ENCODE data around the gene ACAP2. TPM values are rescaled to one million over a fixed set of nuclear protein-coding genes. Genes with fewer than 3 reads are reported as not detected.

Gene ACAP2
- total RNA-seq, 4 donors from 2014 or later, result 41.9 to 53.2 (median 48.0) TPM

GRCh38 chr3:195246581-195246995, 196.2 kb downstream of the ACAP2 start:
- Histone ChIP-seq H3K4me1 (peaks cover 3% of the 10 kb centered on the region), H3K36me3 (no peaks in the 10 kb centered on the region), H3K9me3 (no peaks in the 10 kb centered on the region), H3K27ac (no peak overlapping the region), H3K4me3 (no peak overlapping the region), H3K27me3 (no peaks in the 10 kb centered on the region)
- WGBS, result 92% methylated on average over 8 of the region's 9 CpGs
- DNase-seq (ENCODE audit: low spot score in 2 of 2), result peak; percentile 42 to 53
- TF ChIP-seq POLR2AphosphoS5 (IDR thresholded peaks at IDR 0.05) (no peak), CTCF (IDR thresholded peaks at IDR 0.05) (no peak), EP300 (IDR thresholded peaks at IDR 0.05) (no peak), POLR2A (IDR thresholded peaks at IDR 0.05) (no peak)

GRCh38 chr3:195245531-195245951, 197.3 kb downstream of the ACAP2 start:
- H3K4me3 ChIP-seq, result no peak overlapping the region
- WGBS, result 98% methylated on average over 8 of the region's 16 CpGs
- H3K27ac ChIP-seq, result no peak overlapping the region
- H3K4me1 ChIP-seq, result peaks cover 8% of the 10 kb centered on the region
- DNase-seq (ENCODE audit: low spot score in 2 of 2), result peak; percentile 34 to 63
- no peaks in the 10 kb centered on the region for H3K9me3 ChIP-seq
- no peaks in the 10 kb centered on the region for H3K27me3 ChIP-seq
- no peaks in the 10 kb centered on the region for H3K36me3 ChIP-seq
- TF ChIP-seq POLR2AphosphoS5 (IDR thresholded peaks at IDR 0.05), result no peak
- no peak for TF ChIP-seq POLR2A (IDR thresholded peaks at IDR 0.05)
- no peak for TF ChIP-seq EP300 (IDR thresholded peaks at IDR 0.05)
- TF ChIP-seq CTCF (IDR thresholded peaks at IDR 0.05), result no peak

GRCh38 chr3:195241592-195242355, 201.0 kb downstream of the ACAP2 start:
- Histone ChIP-seq H3K36me3 (no peaks in the 10 kb centered on the region), H3K27ac (no peak overlapping the region), H3K27me3 (no peaks in the 10 kb centered on the region), H3K4me1 (peaks cover 33% of the 10 kb centered on the region), H3K9me3 (no peaks in the 10 kb centered on the region), H3K4me3 (no peak overlapping the region)
- peak; percentile 29 to 65 for DNase-seq (ENCODE audit: low spot score in 2 of 2)
- TF ChIP-seq POLR2AphosphoS5 (IDR thresholded peaks at IDR 0.05) (no peak), EP300 (IDR thresholded peaks at IDR 0.05) (no peak), CTCF (IDR thresholded peaks at IDR 0.05) (no peak), POLR2A (IDR thresholded peaks at IDR 0.05) (no peak)
- 93% methylated on average over 12 of the region's 12 CpGs for WGBS

GRCh38 chr3:195240939-195241338, 201.9 kb downstream of the ACAP2 start:
- peak overlapping the region; percentile 58 for H3K27ac ChIP-seq

More at GRCh38 chr3:195240939-195241338, 201.9 kb downstream of the ACAP2 start:
- H3K36me3 ChIP-seq, result no peaks in the 10 kb centered on the region
- H3K27me3 ChIP-seq, result no peaks in the 10 kb centered on the region
- no peak overlapping the region for H3K4me3 ChIP-seq
- 48% methylated on average over 6 of the region's 6 CpGs for WGBS
- H3K9me3 ChIP-seq, result no peaks in the 10 kb centered on the region
- H3K4me1 ChIP-seq, result peaks cover 33% of the 10 kb centered on the region
- TF ChIP-seq POLR2AphosphoS5 (IDR thresholded peaks at IDR 0.05) (no peak), POLR2A (IDR thresholded peaks at IDR 0.05) (no peak), EP300 (IDR thresholded peaks at IDR 0.05) (no peak), CTCF (IDR thresholded peaks at IDR 0.05) (no peak)
- peak; percentile 57 to 58 for DNase-seq (ENCODE audit: low spot score in 2 of 2)

Data from suprapubic skin (tissue), 4 donors.